Skeletal muscle tissue (tissue), 4 donors: ENCODE results near the gene RBPMS2. TPM values are rescaled to one million over a fixed set of nuclear protein-coding genes. Genes with fewer than 3 reads are reported as not detected.
"Not testable (repeated sequence)": the region's sequence is repeated elsewhere in the genome, so short reads cannot be mapped to it uniquely, and the experiment has no call there.

Experiments used
- H3K27ac ChIP-seq: one replicate; pipeline ENCODE4 v1.7.0; 2013; ENCODE audit warnings: mild to moderate bottlenecking, low read depth, low read length, inconsistent platforms
- H3K27me3 ChIP-seq, 3 donors: one replicate each; pipeline ENCODE4 v1.7.0; 2013; ENCODE audit warnings: low read length in 3 of 3; ENCODE audit not compliant: control insufficient read depth in 3 of 3, insufficient read depth in 3 of 3
- H3K36me3 ChIP-seq, 3 donors: one replicate each; pipeline ENCODE4 v1.7.0; 2013; ENCODE audit warnings: low read length in 3 of 3; ENCODE audit not compliant: control insufficient read depth in 3 of 3, insufficient read depth in 3 of 3
- H3K4me1 ChIP-seq, 3 donors: one replicate each; pipeline ENCODE4 v1.7.0; 2013; ENCODE audit warnings: low read length in 3 of 3, mild to moderate bottlenecking in 3 of 3; ENCODE audit not compliant: control insufficient read depth in 3 of 3, insufficient read depth in 3 of 3
- H3K4me3 ChIP-seq, 3 donors: one replicate each; pipeline ENCODE4 v1.7.0; 2013; ENCODE audit warnings: low read length in 3 of 3
- H3K9ac ChIP-seq, 3 donors: one replicate each; pipeline ENCODE4 v1.7.0; 2013; ENCODE audit warnings: low read length in 3 of 3, mild to moderate bottlenecking in 3 of 3, moderate library complexity in 2 of 3, low read depth in 1 of 3
- H3K9me3 ChIP-seq, 3 donors: one replicate each; pipeline ENCODE4 v1.7.0; 2013; ENCODE audit warnings: low read length in 3 of 3; ENCODE audit not compliant: control insufficient read depth in 3 of 3
- total RNA-seq: library from RNA; depleted of rRNA; stranded (reverse); fragments of >200 nt; gene quantifications from one replicate; pipeline ENCODE4 v1.2.3, GENCODE V29; 2014
- donor health status: Osteomylitis.

RBPMS2 gene
- under 0.01 TPM for total RNA-seq

- H3K36me3 ChIP-seq, result no peaks in the 10 kb centered on the region
- H3K4me3 ChIP-seq, result peak within 1 kb of the TSS; percentile 43 to 54 (median 52)
- no peaks in the 10 kb centered on the region for H3K9me3 ChIP-seq
- peaks cover 3 to 5% (median 4%) of the 10 kb centered on the region in 3 donors for H3K4me1 ChIP-seq
- H3K27ac ChIP-seq, result peak within 1 kb of the TSS; percentile 64
- H3K27me3 ChIP-seq, result peaks cover 0 to 18% (median 6%) of the 10 kb centered on the region in 3 donors
- peak within 1 kb of the TSS in 2 of 3 donors; percentile 57 to 60 for H3K9ac ChIP-seq
These were observed at the start of gene RBPMS2 for GRCh38 chr15:64775551-64776401. TSS of gene RBPMS2 (minus strand) at chr15:64775589. CDS start at chr15:64775319, 270 bp downstream.

- no peaks in the 10 kb centered on the region for H3K27me3 ChIP-seq
- peak overlapping the region; percentile 34 to 78 (median 47) for H3K9ac ChIP-seq
- H3K36me3 ChIP-seq, result no peaks in the 10 kb centered on the region
- peak overlapping the region; percentile 65 to 87 (median 73) for H3K4me3 ChIP-seq
- peaks cover 18 to 27% (median 22%) of the 10 kb centered on the region in 3 donors for H3K4me1 ChIP-seq
- peak overlapping the region; percentile 45 for H3K27ac ChIP-seq
- no peaks in the 10 kb centered on the region for H3K9me3 ChIP-seq
These were observed 49.6 kb upstream of the RBPMS2 start for GRCh38 chr15:64824929-64825430.

GRCh38 chr15:64816452-64816851 lies 41.1 kb upstream of the RBPMS2 start:
- Histone ChIP-seq H3K4me3 (no peak overlapping the region), H3K36me3 (no peaks in the 10 kb centered on the region), H3K9me3 (no peaks in the 10 kb centered on the region), H3K4me1 (no peaks in the 10 kb centered on the region), H3K27ac (no peak overlapping the region), H3K9ac (no peak overlapping the region), H3K27me3 (no peaks in the 10 kb centered on the region)

GRCh38 chr15:64814965-64815364 lies 39.6 kb upstream of the RBPMS2 start:
- H3K4me1 ChIP-seq, H3K27me3 ChIP-seq, H3K9me3 ChIP-seq, H3K9ac ChIP-seq, H3K36me3 ChIP-seq, H3K27ac ChIP-seq, H3K4me3 ChIP-seq: not testable (repeated sequence)

- H3K27ac ChIP-seq, H3K9ac ChIP-seq, H3K4me1 ChIP-seq, H3K4me3 ChIP-seq, H3K27me3 ChIP-seq, H3K9me3 ChIP-seq, H3K36me3 ChIP-seq: not testable (repeated sequence)
These were observed 38.9 kb upstream of the RBPMS2 start for GRCh38 chr15:64814283-64814682.

GRCh38 chr15:64813075-64813474 lies 37.7 kb upstream of the RBPMS2 start:
- no peaks in the 10 kb centered on the region for H3K9me3 ChIP-seq
- H3K4me3 ChIP-seq, result no peak overlapping the region
- H3K27ac ChIP-seq, result no peak overlapping the region
- H3K36me3 ChIP-seq, result no peaks in the 10 kb centered on the region
- no peaks in the 10 kb centered on the region for H3K27me3 ChIP-seq
- no peaks in the 10 kb centered on the region for H3K4me1 ChIP-seq
- no peak overlapping the region for H3K9ac ChIP-seq

- Histone ChIP-seq H3K36me3 (no peaks in the 10 kb centered on the region), H3K4me1 (no peaks in the 10 kb centered on the region), H3K9me3 (no peaks in the 10 kb centered on the region), H3K9ac (no peak overlapping the region), H3K27me3 (peaks cover 0 to 4% (median 0%) of the 10 kb centered on the region in 3 donors), H3K27ac (no peak overlapping the region), H3K4me3 (no peak overlapping the region)
These were observed 35.3 kb upstream of the RBPMS2 start for GRCh38 chr15:64810497-64811326.

GRCh38 chr15:64809649-64810496 lies 34.5 kb upstream of the RBPMS2 start:
- Histone ChIP-seq H3K9ac (no peak overlapping the region), H3K27me3 (peaks cover 0 to 4% (median 0%) of the 10 kb centered on the region in 3 donors), H3K36me3 (no peaks in the 10 kb centered on the region), H3K4me1 (no peaks in the 10 kb centered on the region), H3K9me3 (no peaks in the 10 kb centered on the region), H3K4me3 (no peak overlapping the region), H3K27ac (no peak overlapping the region)

GRCh38 chr15:64808785-64809453 lies 33.5 kb upstream of the RBPMS2 start:
- H3K4me1 ChIP-seq, result peaks cover 0 to 4% (median 3%) of the 10 kb centered on the region in 3 donors
- no peaks in the 10 kb centered on the region for H3K9me3 ChIP-seq
- H3K9ac ChIP-seq, result no peak overlapping the region
- no peak overlapping the region for H3K27ac ChIP-seq
- H3K4me3 ChIP-seq, result no peak overlapping the region
- peaks cover 0 to 4% (median 0%) of the 10 kb centered on the region in 3 donors for H3K27me3 ChIP-seq
- H3K36me3 ChIP-seq, result no peaks in the 10 kb centered on the region
